GM18858 (cell line): ENCODE data around the gene SYNM.
A peak's percentile ranks its signal among the peaks of the same experiment; 100 is the strongest.

Source experiments
- ATAC-seq: cut with Tn5 transposase; IDR thresholded peaks from one replicate; pipeline ENCODE4 v1.9.1; 2021; ENCODE audit not compliant: unreplicated experiment

Gene SYNM

DNA sequence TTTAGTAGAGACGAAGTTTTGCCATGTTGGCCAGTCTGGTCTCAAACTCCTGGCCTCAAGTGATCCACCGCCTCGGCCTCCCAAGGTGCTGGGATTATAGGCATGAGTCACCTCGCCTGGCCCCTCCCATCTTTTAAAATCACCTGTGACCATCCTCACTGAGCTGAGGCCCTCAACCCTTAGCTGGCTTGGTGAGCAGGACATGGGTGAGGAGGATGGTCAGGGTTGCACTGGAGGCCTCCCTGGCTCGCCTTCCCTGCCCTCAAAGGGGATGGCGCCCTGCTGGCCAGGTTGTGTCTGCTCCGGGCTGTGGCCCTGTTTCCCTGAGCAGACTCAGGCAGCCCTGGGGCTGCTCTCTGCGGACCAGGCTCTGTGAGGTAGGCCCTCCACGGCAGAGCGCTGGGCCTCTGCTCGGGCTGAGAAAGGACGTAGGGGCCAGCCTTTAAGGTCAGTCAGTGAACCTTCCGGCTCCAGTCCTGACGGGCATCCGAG is 33.7 kb downstream of the SYNM start:
- ATAC-seq: no peak

DNA sequence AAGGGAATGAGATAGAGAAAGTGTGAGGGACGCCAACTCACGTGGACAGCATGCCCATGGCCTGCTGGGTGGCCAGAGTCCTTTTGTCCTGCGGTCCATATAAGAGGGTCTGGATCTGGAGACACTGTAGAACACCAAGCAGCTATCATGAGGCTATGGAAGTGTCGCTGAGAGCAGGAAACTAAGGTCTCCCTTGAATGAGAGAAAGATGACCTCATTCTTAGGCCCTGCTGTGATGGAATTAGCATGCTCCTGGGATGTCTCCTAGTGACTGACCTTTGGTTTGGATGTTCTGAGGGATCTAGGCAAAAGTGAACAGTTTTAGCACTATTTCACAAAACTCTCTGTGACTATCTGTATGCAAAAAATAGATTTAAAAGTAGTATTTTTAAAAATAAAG is 34.4 kb downstream of the SYNM start:
- no peak for ATAC-seq

DNA sequence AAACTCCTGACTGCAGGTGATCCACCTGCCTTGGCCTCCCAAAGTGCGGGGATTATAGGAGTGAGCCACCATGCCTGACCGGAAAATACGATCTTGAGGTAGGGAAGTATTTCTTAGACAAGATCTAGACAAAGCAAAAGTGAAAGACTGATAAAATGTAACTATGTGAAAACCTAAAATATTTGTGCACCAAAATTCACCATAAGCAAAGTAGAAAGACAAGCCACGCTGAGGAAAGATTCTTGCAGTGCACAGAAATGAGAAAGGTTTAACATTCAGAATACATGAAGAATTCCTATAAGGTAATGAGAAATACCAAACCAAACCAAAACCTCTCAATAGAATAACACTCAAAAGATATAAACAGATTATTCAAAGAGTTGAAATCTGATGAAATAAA is 35.7 kb downstream of the SYNM start:
- ATAC-seq: no peak

DNA sequence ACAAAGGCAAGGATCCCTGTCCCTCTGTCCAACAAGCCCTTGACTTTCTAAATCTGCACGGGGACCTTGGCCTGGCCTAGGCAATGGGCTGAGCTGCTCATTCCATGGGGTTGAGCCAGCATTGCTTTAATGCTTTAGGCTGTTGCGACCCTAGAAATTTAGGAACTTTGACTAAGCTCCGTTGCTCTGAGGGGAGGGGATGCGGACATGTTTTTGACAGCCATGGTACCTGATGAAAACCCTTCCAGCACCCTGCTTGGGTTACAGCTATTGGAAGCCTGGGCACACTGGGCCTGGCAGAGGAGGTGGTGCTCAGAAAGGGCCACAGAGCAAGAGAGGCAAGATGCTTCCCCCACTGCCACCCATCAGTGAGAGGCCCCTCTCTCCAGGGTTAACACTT is 37.1 kb downstream of the SYNM start:
- ATAC-seq: no peak

DNA sequence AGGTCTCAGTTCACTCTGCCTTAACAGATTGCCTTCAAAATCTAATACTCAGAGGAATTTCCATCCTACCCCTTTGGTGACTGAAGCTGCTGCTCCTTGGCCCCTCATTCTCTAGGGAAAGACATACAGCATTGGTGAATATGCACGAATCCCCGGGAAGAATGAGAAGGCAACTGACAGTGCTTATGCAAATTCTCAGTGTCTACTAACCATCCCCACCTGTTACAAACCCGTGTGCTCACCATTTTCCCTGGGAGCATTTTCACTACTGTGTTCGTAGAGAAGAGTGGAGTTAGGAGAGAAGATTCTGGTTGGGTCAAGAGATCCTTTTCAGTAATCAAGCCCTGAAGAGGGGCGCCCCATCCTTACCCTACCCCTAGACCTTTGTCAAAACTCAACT is 37.7 kb downstream of the SYNM start:
- ATAC-seq: no peak

DNA sequence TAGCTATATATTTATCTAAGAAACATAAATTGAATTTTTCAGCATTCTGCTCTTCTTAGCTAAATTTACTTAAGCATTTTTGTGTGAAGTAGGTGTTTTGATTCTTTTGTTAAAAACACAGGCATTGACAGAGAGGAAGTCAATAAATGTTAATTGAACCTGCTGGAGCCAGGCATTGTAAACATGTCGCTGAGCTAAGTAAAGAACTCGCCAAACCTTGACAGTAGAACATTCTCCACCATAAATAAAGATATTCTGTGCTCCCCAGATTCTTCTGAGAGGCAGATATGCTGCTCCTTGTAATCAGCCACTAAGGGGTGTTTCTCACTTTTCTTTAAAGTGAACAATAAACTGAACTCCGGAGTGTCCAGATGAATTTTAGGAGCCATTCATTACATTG is 38.4 kb downstream of the SYNM start:
- ATAC-seq: no peak

DNA sequence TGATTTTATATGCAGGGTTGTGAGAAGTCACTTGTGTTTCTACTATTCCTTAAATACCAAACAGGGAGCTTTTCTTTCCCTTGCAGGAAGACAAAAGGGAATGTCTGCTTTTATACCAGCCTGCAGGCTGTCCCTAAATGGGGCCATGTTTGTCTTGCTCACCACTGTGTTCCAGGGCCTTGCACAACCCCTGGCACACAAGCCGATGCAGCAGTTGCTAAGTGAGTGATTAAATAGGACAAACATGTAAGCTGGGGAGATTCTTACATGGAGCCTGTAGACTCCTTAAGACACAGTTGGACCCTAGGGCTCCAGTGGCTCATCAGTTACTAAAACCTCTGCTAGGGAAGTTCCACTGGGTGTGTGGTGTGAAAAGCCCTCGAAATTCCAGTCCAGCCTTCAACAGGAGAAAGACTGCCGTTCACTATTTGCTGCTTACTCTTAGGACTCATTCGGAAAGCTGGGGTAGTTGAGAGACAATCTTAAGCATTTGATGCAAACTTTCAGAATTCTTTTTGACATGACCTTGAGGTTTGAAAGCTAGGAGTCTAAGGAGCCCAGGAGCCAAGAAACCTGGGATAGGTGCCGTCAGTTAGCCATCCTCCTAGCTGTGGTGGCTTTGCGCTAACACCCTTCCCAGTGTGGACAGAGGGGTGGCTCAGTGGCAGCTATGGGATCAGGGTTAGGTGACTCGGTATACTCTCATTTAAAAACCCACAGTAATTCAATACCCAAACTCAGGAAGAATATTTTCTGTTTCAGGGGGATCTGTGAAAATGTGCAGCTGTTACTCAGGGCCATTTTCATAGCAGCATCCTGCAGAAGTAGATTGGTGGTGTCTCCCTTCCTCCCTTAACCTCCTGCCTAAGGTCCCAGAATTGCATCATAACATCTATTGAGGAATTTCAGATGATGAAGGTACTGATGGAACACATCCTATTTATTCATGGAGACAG is 39.1 kb downstream of the SYNM start:
- no peak for ATAC-seq

DNA sequence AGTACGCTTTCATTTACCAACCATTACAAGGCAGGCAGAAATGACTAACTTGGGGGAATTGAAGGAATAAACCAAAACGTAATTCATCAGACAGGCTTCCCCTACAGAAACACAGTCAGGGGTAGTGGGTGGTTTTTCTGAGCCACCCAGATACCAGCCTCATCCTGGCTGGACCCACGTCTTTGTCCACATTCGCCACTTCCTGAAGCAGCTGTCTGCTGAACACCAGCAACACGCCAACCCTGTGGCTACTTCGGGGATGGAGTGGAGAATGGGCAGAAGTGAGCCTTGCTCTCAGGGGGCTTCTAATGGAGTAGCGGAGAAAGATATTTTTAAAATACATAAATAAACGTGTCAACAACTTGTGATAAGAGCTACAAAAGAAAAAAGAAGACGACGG is 40.1 kb downstream of the SYNM start:
- ATAC-seq: no peak

DNA sequence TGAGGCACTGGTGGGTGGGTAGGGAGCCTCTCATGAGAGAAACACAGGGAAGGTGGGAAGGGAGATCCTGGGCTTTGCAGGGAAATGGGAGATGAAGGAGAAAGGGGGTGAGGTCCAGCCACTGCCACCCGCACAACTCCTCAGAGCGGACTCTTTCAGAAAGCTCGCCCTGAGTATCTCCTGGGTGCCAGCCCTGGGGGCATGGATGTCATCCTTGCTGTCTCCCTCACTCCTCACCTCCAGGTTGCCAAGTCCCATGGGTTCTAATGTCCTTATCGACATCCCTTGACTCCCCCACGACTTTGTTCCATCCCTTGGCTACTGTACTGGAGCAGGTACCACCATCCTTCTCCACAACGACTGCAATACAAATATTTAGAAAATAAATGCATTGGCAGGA is 40.9 kb downstream of the SYNM start:
- no peak for ATAC-seq

DNA sequence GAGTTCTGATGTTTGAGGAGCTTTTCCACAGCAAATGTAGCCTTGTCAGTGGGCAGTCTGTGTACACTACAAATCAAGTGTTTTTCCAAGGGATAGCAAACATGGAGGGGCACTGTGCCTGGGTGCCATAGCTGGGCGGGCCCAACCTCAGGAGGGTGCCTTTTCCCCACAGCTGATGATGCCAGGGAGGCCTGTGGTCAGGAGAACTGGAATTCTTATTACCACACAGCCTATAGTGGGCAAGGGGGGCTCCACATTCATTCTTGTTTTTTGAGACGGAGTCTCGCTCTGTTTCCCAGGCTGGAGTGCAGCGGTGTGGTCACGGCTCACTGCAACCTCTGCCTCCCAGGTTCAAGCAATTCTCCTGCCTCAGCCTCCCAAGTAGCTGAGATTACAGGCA is 41.8 kb downstream of the SYNM start:
- no peak for ATAC-seq

DNA sequence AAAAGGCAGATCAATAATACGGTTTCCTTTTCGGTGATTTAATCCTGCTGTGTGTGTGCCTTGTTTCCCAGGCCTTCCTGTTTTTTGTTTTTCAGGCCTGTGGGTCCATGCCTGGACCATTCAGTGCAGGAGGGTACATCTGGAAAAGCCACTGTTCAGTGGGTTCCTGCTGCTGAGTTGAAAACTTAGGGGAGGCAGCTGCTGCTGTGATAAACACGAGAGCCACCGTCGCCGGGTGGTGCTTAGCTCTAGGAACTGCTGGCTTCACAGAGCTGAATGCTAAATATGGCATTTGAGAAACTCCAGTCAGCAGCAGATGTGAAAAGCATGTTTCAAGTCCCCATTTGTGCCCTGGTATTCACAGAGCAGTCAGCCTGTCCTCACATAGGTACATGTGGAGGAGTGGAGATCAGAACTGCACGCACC is 44.0 kb downstream of the SYNM start:
- no peak for ATAC-seq

DNA sequence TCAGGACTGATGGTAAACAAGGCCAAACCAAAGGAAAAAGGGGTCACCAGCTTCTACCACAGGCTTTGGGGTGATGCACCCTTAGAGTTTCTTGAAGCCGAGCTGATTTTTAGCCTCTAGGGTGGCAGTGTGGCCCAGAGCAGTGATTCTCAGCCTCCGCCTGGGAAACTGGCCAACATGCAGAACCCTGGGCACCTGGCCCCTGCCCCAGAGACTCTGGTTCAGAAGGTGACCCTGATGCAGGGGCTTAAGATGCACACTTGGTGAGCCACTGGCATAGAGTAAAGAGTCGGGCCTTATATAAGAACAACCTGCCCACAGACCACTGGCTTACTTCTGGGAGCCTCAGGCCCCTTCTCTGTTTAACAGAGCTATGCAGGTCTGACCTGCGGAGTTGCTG is 44.5 kb downstream of the SYNM start:
- no peak for ATAC-seq

DNA sequence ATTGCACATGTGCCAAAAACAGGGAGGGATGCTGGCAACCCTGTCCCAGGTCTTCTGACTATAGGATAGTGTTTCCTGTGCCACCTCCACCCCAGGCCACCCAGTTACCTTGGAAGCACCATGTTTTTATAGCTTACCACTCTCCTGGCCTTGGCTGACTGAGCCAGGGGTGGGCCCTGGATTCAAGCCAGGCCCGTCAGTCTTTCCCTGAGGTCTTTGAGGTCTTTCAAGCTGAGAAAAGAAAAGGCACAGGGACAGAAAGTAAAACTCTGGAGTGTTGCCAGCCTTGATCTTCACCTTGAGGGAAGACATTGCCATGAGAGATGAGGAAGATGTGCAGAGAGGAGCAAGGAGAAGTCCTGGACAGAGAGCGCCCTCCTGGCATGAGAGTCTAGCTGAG is 46.3 kb downstream of the SYNM start:
- ATAC-seq: no peak

DNA sequence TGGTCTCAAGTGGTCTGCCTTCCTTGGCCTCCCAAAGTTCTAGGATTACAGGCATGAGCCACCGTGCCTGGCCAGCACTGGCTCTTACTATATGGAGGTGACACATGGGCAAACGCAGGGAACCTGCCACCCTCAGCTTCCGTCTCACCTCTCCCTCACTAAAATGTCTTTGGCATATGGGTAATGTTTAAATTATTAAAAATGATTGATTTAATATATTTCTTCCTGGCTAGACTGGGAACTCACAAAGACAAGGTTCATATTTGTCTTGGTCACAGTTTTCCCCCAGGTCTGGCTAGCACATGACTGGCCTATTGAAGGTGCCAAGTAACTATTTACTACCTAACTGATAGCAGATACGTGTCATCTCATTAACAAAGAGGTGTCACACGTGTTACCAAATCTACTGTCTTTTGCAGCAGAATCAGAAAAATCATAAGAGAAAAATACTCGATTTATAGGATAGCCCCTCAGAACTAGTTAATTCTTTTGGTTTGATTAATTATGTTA is 48.2 kb downstream of the SYNM start:
- no peak for ATAC-seq

DNA sequence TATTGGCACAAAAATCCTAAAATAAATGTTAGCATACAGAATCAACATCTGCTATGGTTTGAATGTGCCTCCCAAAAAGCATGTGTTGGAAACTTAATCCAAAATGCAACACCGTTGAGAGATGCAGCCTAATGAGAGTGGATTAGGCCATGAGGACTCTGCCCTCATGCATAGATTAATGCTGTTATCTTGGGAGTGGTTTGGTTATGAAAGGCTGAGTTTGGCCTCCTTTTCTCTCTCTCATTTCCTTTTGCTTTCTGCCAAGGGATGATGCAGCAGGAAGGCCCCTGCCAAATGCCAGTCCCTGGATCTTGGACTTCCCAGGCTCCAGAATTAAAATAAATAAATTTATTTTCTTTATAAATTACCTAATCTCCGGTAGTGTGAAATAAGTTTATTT is 49.4 kb downstream of the SYNM start:
- ATAC-seq: no peak

DNA sequence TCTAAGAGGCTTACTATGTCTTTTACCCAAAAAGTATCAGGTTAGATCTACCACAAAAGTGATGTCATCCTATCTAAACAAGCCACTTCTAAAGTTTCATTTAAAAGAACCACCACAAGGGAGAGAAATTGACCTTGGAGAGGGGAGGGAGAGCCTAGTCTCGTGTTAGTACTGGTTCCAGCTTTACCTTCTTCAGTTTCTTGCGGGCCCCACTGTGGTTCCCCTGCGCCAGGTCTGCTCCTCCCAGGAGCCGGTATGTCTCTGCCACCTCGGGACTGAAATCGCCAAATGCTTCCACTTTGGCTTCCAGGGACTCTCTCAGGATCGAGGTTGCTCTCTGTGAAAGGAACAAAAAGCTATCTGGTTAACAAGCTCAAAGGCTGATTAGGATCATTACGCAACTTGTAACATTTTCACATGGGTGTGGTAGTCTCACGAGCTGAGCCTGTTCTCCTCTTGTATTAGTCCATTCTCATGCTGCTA is 51.1 kb downstream of the SYNM start:
- ATAC-seq: no peak

DNA sequence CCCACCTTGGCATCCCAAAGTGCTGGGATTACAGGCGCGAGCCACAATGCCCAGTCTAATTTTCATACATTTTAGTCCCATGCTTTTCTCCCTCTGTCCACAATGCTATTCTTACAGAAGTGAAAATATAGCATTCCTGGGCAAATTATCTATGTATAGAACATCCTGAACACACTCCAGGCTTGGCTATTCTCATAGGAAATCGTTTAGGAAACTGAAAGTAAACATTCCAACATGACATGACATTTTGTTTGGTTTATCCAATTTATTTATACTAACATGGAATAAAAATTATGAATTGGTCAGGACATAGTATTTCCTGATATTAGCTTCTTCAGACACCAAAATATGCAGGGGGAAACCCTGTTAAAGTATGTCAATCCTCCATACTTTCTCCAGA is 52.6 kb downstream of the SYNM start:
- no peak for ATAC-seq

DNA sequence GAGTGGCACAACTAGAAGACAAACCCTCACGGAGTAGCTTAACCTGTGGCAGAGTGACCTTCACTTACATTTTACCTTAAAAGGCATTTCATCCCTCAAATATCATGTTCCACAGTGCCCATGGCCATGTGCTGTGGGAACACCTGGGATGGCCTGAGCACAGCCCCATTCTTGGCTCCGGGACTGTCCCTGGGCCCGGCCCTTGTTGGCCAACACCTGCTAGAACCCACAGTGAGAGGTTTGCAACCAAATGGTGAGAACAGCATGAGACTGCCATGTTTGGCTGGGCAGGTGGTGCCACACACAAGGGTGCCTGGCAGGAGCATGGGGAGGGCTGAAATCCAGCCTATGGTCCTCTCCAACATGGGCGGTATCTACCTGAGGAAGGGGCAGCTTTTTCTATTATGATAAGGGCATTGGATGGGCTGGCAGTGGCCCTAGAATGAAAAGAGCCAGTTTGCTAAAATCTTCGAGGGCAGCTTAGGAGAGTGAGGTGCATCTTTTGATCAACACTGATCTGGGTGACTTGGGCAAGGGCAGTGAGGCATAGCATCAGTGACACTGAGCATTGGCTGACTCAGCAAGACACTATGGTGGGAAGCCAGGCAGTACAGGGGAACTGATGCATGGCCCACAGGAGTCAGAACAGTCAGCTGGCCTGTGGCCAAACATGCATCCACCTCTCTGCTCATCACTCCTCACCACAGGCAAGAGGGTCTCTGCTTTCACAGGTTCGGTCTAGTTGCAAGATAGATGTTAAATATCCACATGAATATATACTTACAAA is 53.9 kb downstream of the SYNM start:
- peak; percentile 60 for ATAC-seq

DNA sequence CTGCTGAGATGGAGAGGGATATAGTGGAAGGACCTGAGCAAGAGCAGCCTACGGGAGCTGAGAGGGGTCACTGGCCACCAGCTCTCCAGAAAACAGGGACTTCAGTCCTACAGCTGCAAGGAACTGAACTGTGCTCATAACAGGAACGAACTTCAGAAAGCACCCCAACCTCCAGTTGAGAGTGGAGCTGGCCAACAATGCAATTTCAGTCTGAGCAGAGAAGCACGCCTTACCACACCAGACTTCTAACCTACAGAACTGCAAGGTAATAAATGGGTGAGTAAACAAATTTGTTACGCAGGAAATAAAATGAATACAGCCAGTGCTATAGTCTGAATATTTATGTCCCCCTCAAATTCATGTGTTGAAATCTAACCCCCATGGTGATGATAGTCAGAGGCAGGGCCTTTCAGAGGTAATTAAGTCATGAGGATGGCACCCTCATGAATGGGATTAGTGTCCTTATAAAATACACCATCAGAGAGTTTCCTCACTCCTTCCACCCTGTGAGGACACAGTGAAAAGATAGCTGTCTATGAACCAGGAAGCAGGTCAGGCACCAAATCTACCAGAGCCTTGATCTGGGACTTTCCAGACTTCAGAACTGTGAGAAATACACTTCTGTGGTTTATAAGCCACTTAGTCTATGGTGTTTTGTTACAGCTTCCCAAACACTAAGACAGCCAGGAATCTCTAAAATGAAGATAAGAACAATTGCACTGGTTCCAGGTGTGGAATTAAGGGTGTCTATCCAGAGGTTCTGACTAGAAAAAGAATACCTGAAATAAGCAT is 58.6 kb downstream of the SYNM start:
- ATAC-seq: no peak

DNA sequence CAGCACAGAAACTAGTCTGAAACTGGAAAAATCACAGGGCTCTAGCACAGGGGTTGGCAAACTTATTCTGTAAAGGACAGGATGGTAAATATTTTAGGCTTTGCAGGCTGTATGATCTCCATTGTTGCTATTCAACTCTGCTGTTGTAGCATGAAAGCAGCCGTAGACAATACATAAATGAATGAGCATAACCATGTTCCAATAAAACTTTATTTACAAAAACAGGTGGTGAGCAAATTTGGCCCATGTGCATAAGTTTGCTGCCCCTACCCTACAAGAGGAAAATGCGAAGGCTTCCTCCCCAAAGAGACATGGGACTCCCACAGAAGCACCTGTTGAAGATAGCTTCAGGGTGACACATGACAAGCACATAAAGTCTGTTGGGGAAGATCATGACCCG is 59.2 kb downstream of the SYNM start:
- no peak for ATAC-seq
